ENCODE measurements around the gene RSL1D1. TPM values are rescaled to one million over a fixed set of nuclear protein-coding genes. Genes with fewer than 3 reads are reported as not detected.

The RSL1D1 gene
- total and polyA plus RNA-seq, 2 of the 8 experiments (the other 6 are each of a cell fraction or from before 2014, with no cell fraction given) = 41.3 to 292 TPM

- Histone ChIP-seq H4K5ac (ENCODE audit: insufficient read length, low read depth, low read length) (no peak overlapping the region), H3K36me3 (ENCODE audit: control insufficient read depth in 2 of 4, insufficient read depth in 4 of 4, low read length in 3 of 4) (peaks cover 11 to 77% (median 51%) of the 10 kb centered on the region in 4 experiments), H3K79me2 (ENCODE audit: control insufficient read depth in 1 of 2, insufficient read depth in 2 of 2, low read length in 2 of 2) (no peaks in the 10 kb centered on the region), H3K14ac (ENCODE audit: insufficient read length) (no peak overlapping the region), H2BK5ac (ENCODE audit: low read depth, low read length) (no peak overlapping the region), H2AFZ (ENCODE audit: low read length) (no peak overlapping the region), H2BK15ac (ENCODE audit: low read length) (no peak overlapping the region), H2AK5ac (ENCODE audit: low read depth, low read length) (no peak overlapping the region), H2BK12ac (ENCODE audit: low read depth, low read length) (no peak overlapping the region), H3K4me3 (ENCODE audit: extremely low read depth in 1 of 4, insufficient read depth in 2 of 4, low read depth in 3 of 4, low read length in 4 of 4) (no peak overlapping the region), H3K56ac (replicated peaks; ENCODE audit: insufficient read length, low read depth, low read length) (no peak overlapping the region), H3K4me2 (ENCODE audit: insufficient read depth in 1 of 2, low read depth in 2 of 2, low read length in 2 of 2) (no peak overlapping the region), H2BK120ac (replicated peaks; ENCODE audit: low read depth, low read length) (no peak overlapping the region), H4K20me1 (replicated peaks in 1 of 2; ENCODE audit: control insufficient read depth in 1 of 2, insufficient read depth in 2 of 2, low read length in 2 of 2) (no peaks in the 10 kb centered on the region), H2BK20ac (ENCODE audit: low read length) (no peak overlapping the region), H4K8ac (ENCODE audit: extremely low read depth, insufficient read depth, low read length) (no peak overlapping the region), H4K91ac (replicated peaks; ENCODE audit: insufficient read length, low read length) (no peak overlapping the region), H3K18ac (ENCODE audit: extremely low read depth, low read length) (no peak overlapping the region), H3K79me1 (ENCODE audit: low read depth, low read length) (no peaks in the 10 kb centered on the region), H3K9me3 (ENCODE audit: insufficient read depth in 2 of 2, low read depth in 1 of 2, low read length in 1 of 2) (no peaks in the 10 kb centered on the region), H3K4me1 (replicated peaks in 1 of 4; ENCODE audit: control insufficient read depth in 3 of 4, insufficient read depth in 4 of 4, low read length in 3 of 4) (no peaks in the 10 kb centered on the region), H3K9ac (replicated peaks in 1 of 4; ENCODE audit: extremely low read depth in 1 of 4, low read depth in 3 of 4, low read length in 3 of 4) (no peak overlapping the region), H3K4ac (replicated peaks; ENCODE audit: insufficient read length, low read depth, low read length) (no peak overlapping the region), H3K27ac (ENCODE audit: low read depth, low read length) (no peak overlapping the region), H3K23me2 (ENCODE audit: low read depth, low read length) (no peaks in the 10 kb centered on the region), H3K23ac (ENCODE audit: insufficient read length) (no peak overlapping the region), H3K27me3 (replicated peaks in 1 of 4; ENCODE audit: control insufficient read depth in 3 of 4, extremely low read depth in 1 of 4, insufficient read depth in 3 of 4, low read length in 3 of 4) (no peaks in the 10 kb centered on the region)
- FAIRE-seq (no peak), DNase-seq (ENCODE audit: low read depth in 1 of 2, low spot score in 2 of 2) (no peak)
- WGBS, 2 experiments (ENCODE audit: extremely low coverage in 1 of 2, insufficient coverage in 1 of 2, insufficient read length in 1 of 2, insufficient replicate concordance in 2 of 2, low coverage in 1 of 2, low lambda C conversion rate in 2 of 2, missing lambda C conversion rate in 1 of 2) = 92% methylated on average over 5 of the region's 5 CpGs; no CpG with 5 or more reads in 1 of the 2 experiments
- no peak for TF ChIP-seq KDM1A (IDR thresholded peaks at IDR 0.05; ENCODE audit: borderline replicate concordance, low read length)
- TF ChIP-seq SRF (IDR thresholded peaks at IDR 0.05; ENCODE audit: low read depth, low read length) = no peak
- no peak for TF ChIP-seq KDM5A (IDR thresholded peaks at IDR 0.05; ENCODE audit: low read length)
- TF ChIP-seq CBX5 (IDR thresholded peaks at IDR 0.05; ENCODE audit: low read depth, low read length) = no peak
- TF ChIP-seq TAF7 (optimal IDR thresholded peaks at IDR 0.05; ENCODE audit: borderline replicate concordance, low read depth, low read length) = no peak
- no peak for TF ChIP-seq MAX (IDR thresholded peaks at IDR 0.05)
- no peak for TF ChIP-seq CHD2 (IDR thresholded peaks at IDR 0.05; ENCODE audit: low read length)
- TF ChIP-seq SIX5 (IDR thresholded peaks at IDR 0.05; ENCODE audit: low read depth, low read length) = no peak
- TF ChIP-seq ATF2 (IDR thresholded peaks at IDR 0.05; ENCODE audit: low read length) = no peak
- no peak for TF ChIP-seq POU5F1 (IDR thresholded peaks at IDR 0.05; ENCODE audit: low read depth, low read length)
- ChIA-PET POLR2A (ENCODE audit: partially characterized antibody) (no interaction called here), CTCF (ENCODE audit: partially characterized antibody) (interaction anchor here (0.6 kb wide), 2 partner anchors 12 to 120 kb away, joined by 3 read pairs; no protein-coding TSS in a partner anchor)
Observed at GRCh38 chr16:11880007-11880406, 28.7 kb upstream of the RSL1D1 start.

Measured in H1 (cell line).